Measurements from ENCODE around the gene ATXN2L. TPM values are rescaled to one million over a fixed set of nuclear protein-coding genes. Genes with fewer than 3 reads are reported as not detected.

The ATXN2L gene
- polyA plus RNA-seq, 3 donors, result 68.6 to 81.2 (median 70.8) TPM

Other genes with a start within 250 kb of the ATXN2L start
- 1 to 10 TPM; 1.1 to 2.6 (median 1.6) TPM for gene SULT1A2, start 225.9 kb upstream of the ATXN2L start, polyA plus RNA-seq (ENCODE audit: insufficient read length in 3 of 3)
- 10 to 100 TPM; 17.8 to 22.4 (median 20.6) TPM for gene SULT1A1, start 213.0 kb upstream of the ATXN2L start, polyA plus RNA-seq (ENCODE audit: insufficient read length in 3 of 3)
- under 1 TPM in 1 of 3 donors, not detected in 2; 0.49 TPM for gene NPIPB8, start 184.9 kb upstream of the ATXN2L start, polyA plus RNA-seq (ENCODE audit: insufficient read length in 3 of 3)
- gene EIF3C, start 111.5 kb upstream of the ATXN2L start, polyA plus RNA-seq (ENCODE audit: insufficient read length in 3 of 3), result 100 to 1,000 TPM; 654 to 679 (median 669) TPM
- 1 to 10 TPM; 1.1 to 1.8 (median 1.7) TPM for gene NPIPB9, start 71.2 kb upstream of the ATXN2L start, polyA plus RNA-seq (ENCODE audit: insufficient read length in 3 of 3)
- gene TUFM, start 23.3 kb downstream of the ATXN2L start, polyA plus RNA-seq (ENCODE audit: insufficient read length in 3 of 3), result 100 to 1,000 TPM; 185 to 220 (median 204) TPM
- gene SH2B1, start 40.8 kb downstream of the ATXN2L start, polyA plus RNA-seq (ENCODE audit: insufficient read length in 3 of 3), result 10 to 100 TPM; 47.2 to 50.5 (median 48.6) TPM
- 1 to 10 TPM; 2.2 to 3.9 (median 2.9) TPM for gene ATP2A1, start 55.5 kb downstream of the ATXN2L start, polyA plus RNA-seq (ENCODE audit: insufficient read length in 3 of 3)
- 10 to 100 TPM; 14.0 to 18.3 (median 17.5) TPM for gene RABEP2, start 102.2 kb downstream of the ATXN2L start, polyA plus RNA-seq (ENCODE audit: insufficient read length in 3 of 3)
- 1 to 10 TPM; 2.9 to 3.4 (median 3.2) TPM for gene CD19, start 109.0 kb downstream of the ATXN2L start, polyA plus RNA-seq (ENCODE audit: insufficient read length in 3 of 3)
- 10 to 100 TPM; 29.3 to 34.2 (median 29.9) TPM for gene NFATC2IP, start 127.9 kb downstream of the ATXN2L start, polyA plus RNA-seq (ENCODE audit: insufficient read length in 3 of 3)
- gene SPNS1, start 151.8 kb downstream of the ATXN2L start, polyA plus RNA-seq (ENCODE audit: insufficient read length in 3 of 3), result 10 to 100 TPM; 33.8 to 39.7 (median 36.7) TPM
- gene LAT, start 162.1 kb downstream of the ATXN2L start, polyA plus RNA-seq (ENCODE audit: insufficient read length in 3 of 3), result 1 to 10 TPM; 4.6 to 5.9 (median 4.8) TPM